Upper lobe of left lung (tissue), 6 donors: ENCODE results near the gene IFNGR2. TPM values are rescaled to one million over a fixed set of nuclear protein-coding genes. Genes with fewer than 3 reads are reported as not detected.
A peak's percentile ranks its signal among the peaks of the same experiment; 100 is the strongest.

Experiments
- ATAC-seq, 2 donors: fragments of 200-7000 bp; cut with Tn5 transposase; one replicate each; pipeline ENCODE4 v1.9.1; 2022; ENCODE audit warnings: mild to moderate bottlenecking in 2 of 2, moderate library complexity in 2 of 2; ENCODE audit not compliant: low FRiP score in 2 of 2
- DNase-seq, 2 donors: peaks; one replicate each; pipeline ENCODE4 v3.0.0-alpha.2; 2019 to 2020
- H3K27ac ChIP-seq, 4 donors: fragments of 200-600 bp; sonication (generic); one replicate each; pipeline ENCODE4 v1.5.1; 2016 to 2019
- H3K27me3 ChIP-seq, 4 donors: fragments of 200-600 bp; sonication (generic); one replicate each; pipeline ENCODE4 v1.5.1; 2017 to 2019
- H3K36me3 ChIP-seq, 4 donors: fragments of 200-600 bp; sonication (generic); one replicate each; pipeline ENCODE4 v1.5.1; 2016 to 2019
- H3K4me1 ChIP-seq, 4 donors: fragments of 200-600 bp; sonication (generic); one replicate each; pipeline ENCODE4 v1.5.1; 2018 to 2019
- H3K4me3 ChIP-seq, 4 donors: fragments of 200-600 bp; sonication (generic); one replicate each; pipeline ENCODE4 v1.5.1; 2017 to 2019; ENCODE audit warnings: mild to moderate bottlenecking in 2 of 4, moderate library complexity in 1 of 4
- H3K9me3 ChIP-seq, 4 donors: fragments of 200-600 bp; sonication (generic); one replicate each; pipeline ENCODE4 v1.5.1; 2018 to 2019
- EP300 ChIP-seq, 4 donors: sonication (generic); formaldehyde crosslinking; IDR thresholded peaks; one replicate each; pipeline ENCODE4 v1.5.1; 2017; ENCODE audit warnings: antibody characterized with exemption in 4 of 4, control low read depth in 2 of 4
- POLR2A ChIP-seq, 4 donors: fragments of 450-650 bp; IDR thresholded peaks; one replicate each; pipeline ENCODE4 v1.5.1; 2016 to 2017; ENCODE audit warnings: antibody characterized with exemption in 4 of 4, mild to moderate bottlenecking in 2 of 4
- POLR2AphosphoS5 ChIP-seq, 2 donors: sonication (generic); formaldehyde crosslinking; IDR thresholded peaks; one replicate each; pipeline ENCODE4 v1.5.1; 2017; ENCODE audit warnings: antibody characterized with exemption in 2 of 2
- WGBS, 2 donors: methylation state at CpG; one replicate each; pipeline ENCODE4 v1.1.5; 2017 to 2018; 5-methylcytosine and 5-hydroxymethylcytosine counted together
- total RNA-seq, 6 donors: library from RNA; depleted of rRNA in 4 of 6; stranded (reverse); fragments of >200 nt in 4 of 6; gene quantifications; one replicate each; pipeline versions ENCODE4 v1.1.0 to v1.2.1, GENCODE V29; 2016 to 2021
- TF ChIP-seq, protein P1 (sequence below), 6 experiments: fragments of 450-650 bp in 4 of 6; fragments of 200-600 bp in 2 of 6; sonication (generic) in 2 of 6; IDR thresholded peaks; one replicate each; pipeline ENCODE4 v1.5.1; 2016 to 2019; ENCODE audit warnings: antibody characterized with exemption in 6 of 6
- donor health status: DM: no; HTN: no; CAD: no; lungs with moderate emphysema.
- donor health status: DM: no; HTN: yes; CAD: no; lungs with severe emphysema.

Gene IFNGR2
- total RNA-seq, 6 donors from 2014 or later: 35.6 to 89.8 (median 62.0) TPM

DNA sequence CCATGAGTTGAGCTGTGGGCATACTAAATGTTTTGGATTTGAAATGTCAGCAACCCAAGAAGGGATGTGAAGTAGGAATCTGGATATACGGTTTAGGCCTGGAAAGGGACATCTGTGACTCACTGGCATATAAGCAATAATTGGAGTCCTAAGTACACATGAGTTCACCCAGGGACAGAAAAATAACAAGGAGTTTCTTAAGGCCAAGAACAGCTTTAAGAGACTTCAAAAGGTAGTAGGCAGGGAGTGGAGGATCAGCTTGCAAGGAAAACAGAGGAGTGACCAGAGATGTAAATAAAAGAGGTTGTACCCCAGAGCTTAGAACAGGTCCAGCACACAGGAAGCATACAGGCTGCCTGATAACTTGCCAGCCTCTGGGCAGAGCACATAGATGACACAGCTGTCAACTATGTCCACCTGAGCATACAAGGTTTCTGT, 48.4 kb downstream of the IFNGR2 start:
- no peaks in the 10 kb centered on the region for H3K9me3 ChIP-seq
- H3K36me3 ChIP-seq: peaks cover 0 to 64% (median 14%) of the 10 kb centered on the region in 4 donors
- no peaks in the 10 kb centered on the region for H3K27me3 ChIP-seq
- ATAC-seq (no peak), DNase-seq (no peak)
- H3K27ac ChIP-seq: peak overlapping the region in 1 of 4 donors; percentile 29
- TF ChIP-seq EP300 (IDR thresholded peaks at IDR 0.05) (no peak), POLR2A (IDR thresholded peaks at IDR 0.05) (no peak), POLR2AphosphoS5 (IDR thresholded peaks at IDR 0.05) (no peak)
- TF ChIP-seq, protein P1, sequence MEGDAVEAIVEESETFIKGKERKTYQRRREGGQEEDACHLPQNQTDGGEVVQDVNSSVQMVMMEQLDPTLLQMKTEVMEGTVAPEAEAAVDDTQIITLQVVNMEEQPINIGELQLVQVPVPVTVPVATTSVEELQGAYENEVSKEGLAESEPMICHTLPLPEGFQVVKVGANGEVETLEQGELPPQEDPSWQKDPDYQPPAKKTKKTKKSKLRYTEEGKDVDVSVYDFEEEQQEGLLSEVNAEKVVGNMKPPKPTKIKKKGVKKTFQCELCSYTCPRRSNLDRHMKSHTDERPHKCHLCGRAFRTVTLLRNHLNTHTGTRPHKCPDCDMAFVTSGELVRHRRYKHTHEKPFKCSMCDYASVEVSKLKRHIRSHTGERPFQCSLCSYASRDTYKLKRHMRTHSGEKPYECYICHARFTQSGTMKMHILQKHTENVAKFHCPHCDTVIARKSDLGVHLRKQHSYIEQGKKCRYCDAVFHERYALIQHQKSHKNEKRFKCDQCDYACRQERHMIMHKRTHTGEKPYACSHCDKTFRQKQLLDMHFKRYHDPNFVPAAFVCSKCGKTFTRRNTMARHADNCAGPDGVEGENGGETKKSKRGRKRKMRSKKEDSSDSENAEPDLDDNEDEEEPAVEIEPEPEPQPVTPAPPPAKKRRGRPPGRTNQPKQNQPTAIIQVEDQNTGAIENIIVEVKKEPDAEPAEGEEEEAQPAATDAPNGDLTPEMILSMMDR (IDR thresholded peaks at IDR 0.05): no peak
- peaks cover 0 to 7% (median 0%) of the 10 kb centered on the region in 4 donors for H3K4me1 ChIP-seq
- WGBS, 2 donors: 61 to 75% methylated on average over 1 of the region's 1 CpG
- no peak overlapping the region for H3K4me3 ChIP-seq

DNA sequence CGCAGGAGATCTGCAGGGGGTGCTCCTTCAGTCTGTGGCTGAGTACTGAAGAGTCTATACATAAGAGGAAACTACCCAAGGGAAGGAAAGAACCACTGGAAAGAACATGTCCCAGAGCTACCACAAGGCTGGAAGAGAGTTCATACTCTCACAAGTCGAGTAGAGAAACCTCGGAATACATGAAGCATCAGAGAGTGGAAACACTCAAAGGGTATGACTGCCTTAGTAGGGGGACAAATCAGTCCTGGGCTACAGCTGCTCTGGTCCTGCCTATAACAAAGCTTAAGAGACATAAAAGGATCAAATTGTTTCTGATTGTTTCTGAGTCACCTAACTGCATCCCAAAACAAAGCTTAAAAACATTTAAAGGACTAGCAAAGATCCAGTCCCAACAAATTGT, 49.1 kb downstream of the IFNGR2 start:
- Histone ChIP-seq H3K4me1 (peaks cover 0 to 7% (median 0%) of the 10 kb centered on the region in 4 donors), H3K4me3 (no peak overlapping the region), H3K27ac (peak overlapping the region in 1 of 4 donors; percentile 10), H3K9me3 (no peaks in the 10 kb centered on the region), H3K27me3 (no peaks in the 10 kb centered on the region), H3K36me3 (peaks cover 0 to 64% (median 15%) of the 10 kb centered on the region in 4 donors)
- TF ChIP-seq POLR2AphosphoS5 (IDR thresholded peaks at IDR 0.05) (no peak), POLR2A (IDR thresholded peaks at IDR 0.05) (no peak), EP300 (IDR thresholded peaks at IDR 0.05) (no peak)
- TF ChIP-seq, protein P1 (IDR thresholded peaks at IDR 0.05): no peak
- ATAC-seq: no peak
- WGBS, 2 donors: 87 to 88% methylated on average over 3 of the region's 3 CpGs
- no peak for DNase-seq

DNA sequence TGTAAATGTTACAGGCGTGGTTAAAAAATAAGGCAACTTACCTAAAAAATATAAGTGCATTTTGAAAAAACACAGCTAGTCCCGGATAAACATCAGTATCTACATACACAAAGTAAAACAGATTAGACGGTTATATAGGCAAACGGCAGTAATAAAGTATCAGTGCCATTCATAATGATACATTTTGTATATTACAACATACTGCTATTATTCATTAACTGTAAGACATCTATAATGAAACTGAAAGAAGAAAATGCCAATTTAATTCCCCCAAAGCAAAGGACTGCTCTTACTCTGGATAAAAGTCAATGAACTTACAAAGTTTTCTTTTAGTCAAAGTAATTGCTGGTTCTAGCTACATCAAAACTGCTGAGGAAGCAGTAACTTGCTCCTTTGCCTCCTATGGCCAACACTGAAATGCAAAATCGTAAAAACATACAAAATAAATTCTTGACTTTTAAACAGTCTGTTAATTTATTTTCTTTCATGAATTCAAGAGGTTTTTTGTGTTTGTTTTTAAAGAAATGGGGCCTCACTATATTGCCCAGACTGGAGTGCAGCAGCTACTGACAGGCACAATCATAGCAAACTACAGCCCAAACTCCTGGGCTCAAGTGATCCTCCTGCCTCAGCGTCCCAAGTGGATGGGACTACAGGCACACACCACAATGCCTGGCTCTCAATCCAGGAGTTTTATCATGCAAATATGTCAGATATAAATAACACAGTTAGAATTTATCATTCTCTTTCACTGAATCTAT, 52.7 kb downstream of the IFNGR2 start:
- TF ChIP-seq POLR2A (IDR thresholded peaks at IDR 0.05) (no peak), EP300 (IDR thresholded peaks at IDR 0.05) (no peak), POLR2AphosphoS5 (IDR thresholded peaks at IDR 0.05) (no peak)
- TF ChIP-seq, protein P1 (IDR thresholded peaks at IDR 0.05): no peak
- no peaks in the 10 kb centered on the region for H3K27me3 ChIP-seq

DNA sequence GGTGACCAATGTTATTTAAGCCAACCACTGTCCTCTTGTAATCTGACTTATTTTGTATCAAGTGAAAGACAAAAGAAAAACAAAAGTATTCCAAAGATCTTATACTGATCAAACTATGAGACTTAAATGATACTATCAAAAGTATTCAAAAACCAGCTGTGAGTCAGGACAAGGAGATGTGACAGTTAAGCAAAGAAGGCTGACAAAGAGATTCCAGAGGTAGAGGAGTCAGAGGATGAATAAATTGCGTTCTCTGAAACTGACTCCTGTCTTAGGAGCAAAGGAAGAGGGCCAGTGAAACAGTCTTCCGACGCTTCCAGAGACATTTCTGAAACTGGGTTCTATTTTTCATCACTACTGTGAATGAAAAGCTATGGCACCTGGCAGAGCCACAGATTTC, 55.6 kb downstream of the IFNGR2 start:
- 99% methylated on average over 3 of the region's 3 CpGs for WGBS, 2 donors
- no peak for TF ChIP-seq POLR2AphosphoS5 (IDR thresholded peaks at IDR 0.05)
- TF ChIP-seq, protein P1 (IDR thresholded peaks at IDR 0.05): no peak
- no peak for TF ChIP-seq EP300 (IDR thresholded peaks at IDR 0.05)
- no peak for TF ChIP-seq POLR2A (IDR thresholded peaks at IDR 0.05)
- no peak for ATAC-seq
- Histone ChIP-seq H3K9me3 (no peaks in the 10 kb centered on the region), H3K4me3 (no peak overlapping the region), H3K36me3 (peaks cover 3 to 78% (median 21%) of the 10 kb centered on the region in 4 donors), H3K4me1 (no peaks in the 10 kb centered on the region), H3K27me3 (no peaks in the 10 kb centered on the region), H3K27ac (no peak overlapping the region)
- no peak for DNase-seq

More for the DNA sequence above, 52.7 kb downstream of the IFNGR2 start:
- Histone ChIP-seq H3K27ac (no peak overlapping the region), H3K36me3 (peaks cover 3 to 83% (median 19%) of the 10 kb centered on the region in 4 donors), H3K4me1 (peaks cover 0 to 7% (median 0%) of the 10 kb centered on the region in 4 donors), H3K4me3 (no peak overlapping the region), H3K9me3 (no peaks in the 10 kb centered on the region)
- ATAC-seq (no peak), DNase-seq (no peak)
- 84 to 88% methylated on average over 6 of the region's 6 CpGs for WGBS, 2 donors
